H1 (cell line): Measurements from ENCODE around the gene CD1D. TPM values are rescaled to one million over a fixed set of nuclear protein-coding genes. Genes with fewer than 3 reads are reported as not detected.

ENCODE experiments used
- CTCF ChIA-PET: fragments of 300-600 bp; sonication (Branson Sonifier 250); formaldehyde crosslinking; loops from one replicate; lab custom pipeline; 2021; ENCODE audit not compliant: partially characterized antibody; lab: Charles Lee
- POLR2A ChIA-PET: fragments of 300-600 bp; sonication (Branson Sonifier 250); formaldehyde crosslinking; loops from one replicate; lab custom pipeline; 2021; ENCODE audit warnings: inconsistent platforms; ENCODE audit not compliant: partially characterized antibody; lab: Charles Lee
- DNase-seq, 2 experiments: peaks; one replicate each; pipeline versions ENCODE4 v3.0.0 to v3.0.0-alpha.2; 2010 to 2022; ENCODE audit warnings: low spot score in 2 of 2, low read depth in 1 of 2, mixed read lengths in 1 of 2
- FAIRE-seq: peaks from 2 replicates; lab custom pipeline; 2011; peaks lifted over from hg19 to GRCh38; lab: Jason Lieb, UNC
- H2AFZ ChIP-seq: 2 replicates; pipeline ENCODE4 v1.8.1; 2012; ENCODE audit warnings: low read length, inconsistent platforms
- H2AK5ac ChIP-seq: 2 replicates; pipeline ENCODE4 v1.6.1; 2013; ENCODE audit warnings: low read depth, low read length
- H2BK120ac ChIP-seq: replicated peaks from 2 replicates; pipeline ENCODE3; 2013; ENCODE audit warnings: low read depth, low read length, inconsistent platforms
- H2BK12ac ChIP-seq: 2 replicates; pipeline ENCODE4 v1.6.1; 2013; ENCODE audit warnings: low read depth, low read length
- H2BK15ac ChIP-seq: 2 replicates; pipeline ENCODE4 v1.6.1; 2013; ENCODE audit warnings: low read length
- H2BK20ac ChIP-seq: 2 replicates; pipeline ENCODE4 v1.6.1; 2013; ENCODE audit warnings: low read length
- H2BK5ac ChIP-seq: 2 replicates; pipeline ENCODE4 v1.6.1; 2013; ENCODE audit warnings: low read depth, low read length
- H3K14ac ChIP-seq: 2 replicates; pipeline ENCODE4 v1.6.1; 2013; ENCODE audit warnings: inconsistent platforms; ENCODE audit not compliant: insufficient read length
- H3K18ac ChIP-seq: 2 replicates; pipeline ENCODE4 v1.6.1; 2013; ENCODE audit warnings: low read length; ENCODE audit errors: extremely low read depth
- H3K23ac ChIP-seq: 2 replicates; pipeline ENCODE4 v1.6.1; 2013; ENCODE audit warnings: inconsistent platforms; ENCODE audit not compliant: insufficient read length
- H3K23me2 ChIP-seq: 2 replicates; pipeline ENCODE4 v1.6.1; 2013; ENCODE audit warnings: low read depth, low read length
- H3K27ac ChIP-seq: 2 replicates; pipeline ENCODE4 v1.6.1; 2011; ENCODE audit warnings: low read depth, low read length, inconsistent platforms
- H3K27me3 ChIP-seq, 4 experiments: replicated peaks in 1 of 4; 1 replicate in 1 of 4; 2 replicates in 3 of 4; pipeline versions ENCODE4 v1.6.1 to v1.8.1; 2011 to 2013; ENCODE audit warnings: low read length in 3 of 4, mild to moderate bottlenecking in 3 of 4, inconsistent platforms in 2 of 4, mixed read lengths in 2 of 4, moderate library complexity in 1 of 4; ENCODE audit not compliant: control insufficient read depth in 3 of 4, insufficient read depth in 3 of 4; ENCODE audit errors: extremely low read depth in 1 of 4
- H3K36me3 ChIP-seq, 4 experiments: 2 replicates each; pipeline versions ENCODE4 v1.6.1 to v1.8.1; 2011 to 2013; ENCODE audit warnings: mild to moderate bottlenecking in 4 of 4, low read length in 3 of 4, moderate library complexity in 2 of 4, control low read depth in 1 of 4, inconsistent platforms in 1 of 4; ENCODE audit not compliant: insufficient read depth in 4 of 4, control insufficient read depth in 2 of 4
- H3K4ac ChIP-seq: replicated peaks from 2 replicates; pipeline ENCODE3; 2013; ENCODE audit warnings: low read length, low read depth, mixed read lengths, inconsistent platforms; ENCODE audit not compliant: insufficient read length
- H3K4me1 ChIP-seq, 4 experiments: replicated peaks in 1 of 4; 1 replicate in 1 of 4; 2 replicates in 3 of 4; pipeline versions ENCODE4 v1.6.1 to v1.8.1; 2011 to 2013; ENCODE audit warnings: low read length in 3 of 4, inconsistent platforms in 2 of 4, mixed read lengths in 1 of 4; ENCODE audit not compliant: insufficient read depth in 4 of 4, control insufficient read depth in 3 of 4
- H3K4me2 ChIP-seq, 2 experiments: 2 replicates each; pipeline versions ENCODE4 v1.6.1 to v1.8.1; 2011 to 2013; ENCODE audit warnings: low read depth in 2 of 2, low read length in 2 of 2, control low read depth in 1 of 2, inconsistent platforms in 1 of 2, mild to moderate bottlenecking in 1 of 2; ENCODE audit not compliant: insufficient read depth in 1 of 2
- H3K4me3 ChIP-seq, 4 experiments: fragments of 200-600, 300-600 bp in 1 of 4; sonication (generic), shearing (Covaris generic), sonication (Bioruptor Twin) in 1 of 4; 2 replicates each; pipeline versions ENCODE4 v1.5.1 to v1.8.1; 2011 to 2016; ENCODE audit warnings: low read length in 4 of 4, low read depth in 3 of 4, control low read depth in 2 of 4, inconsistent platforms in 2 of 4, mild to moderate bottlenecking in 2 of 4, mixed read lengths in 1 of 4, moderate library complexity in 1 of 4; ENCODE audit not compliant: insufficient read depth in 2 of 4; ENCODE audit errors: extremely low read depth in 1 of 4
- H3K56ac ChIP-seq: replicated peaks from 2 replicates; pipeline ENCODE3; 2013; ENCODE audit warnings: low read depth, mild to moderate bottlenecking, mixed read lengths, low read length, inconsistent platforms; ENCODE audit not compliant: insufficient read length
- H3K79me1 ChIP-seq: 2 replicates; pipeline ENCODE4 v1.6.1; 2013; ENCODE audit warnings: low read depth, low read length, control low read depth
- H3K79me2 ChIP-seq, 2 experiments: 2 replicates each; pipeline versions ENCODE4 v1.6.1 to v1.8.1; 2012 to 2013; ENCODE audit warnings: low read length in 2 of 2, mild to moderate bottlenecking in 2 of 2, inconsistent platforms in 1 of 2; ENCODE audit not compliant: insufficient read depth in 2 of 2, control insufficient read depth in 1 of 2
- H3K9ac ChIP-seq, 4 experiments: replicated peaks in 1 of 4; 1 replicate in 1 of 4; 2 replicates in 3 of 4; pipeline versions ENCODE4 v1.6.1 to v1.8.1; 2011 to 2013; ENCODE audit warnings: low read depth in 3 of 4, low read length in 3 of 4, control low read depth in 2 of 4, mild to moderate bottlenecking in 2 of 4, moderate library complexity in 2 of 4, inconsistent platforms in 1 of 4; ENCODE audit errors: extremely low read depth in 1 of 4
- H3K9me3 ChIP-seq, 2 experiments: 2 replicates each; pipeline versions ENCODE4 v1.6.1 to v1.8.1; 2012 to 2013; ENCODE audit warnings: mild to moderate bottlenecking in 2 of 2, moderate library complexity in 2 of 2, control low read depth in 1 of 2, inconsistent platforms in 1 of 2, low read depth in 1 of 2, low read length in 1 of 2, mixed read lengths in 1 of 2; ENCODE audit not compliant: insufficient read depth in 2 of 2
- H4K20me1 ChIP-seq, 2 experiments: replicated peaks in 1 of 2; 2 replicates each; pipeline versions ENCODE3 to v1.8.1; 2011 to 2013; ENCODE audit warnings: inconsistent platforms in 2 of 2, low read length in 2 of 2, mild to moderate bottlenecking in 1 of 2; ENCODE audit not compliant: insufficient read depth in 2 of 2, control insufficient read depth in 1 of 2
- H4K5ac ChIP-seq: 2 replicates; pipeline ENCODE4 v1.6.1; 2013; ENCODE audit warnings: low read length, low read depth, mixed read lengths, inconsistent platforms; ENCODE audit not compliant: insufficient read length
- H4K8ac ChIP-seq: 2 replicates; pipeline ENCODE4 v1.8.0; 2013; ENCODE audit warnings: mild to moderate bottlenecking, moderate library complexity, low read length, inconsistent platforms; ENCODE audit not compliant: insufficient read depth; ENCODE audit errors: extremely low read depth
- H4K91ac ChIP-seq: replicated peaks from 2 replicates; pipeline ENCODE3; 2013; ENCODE audit warnings: low read length, mixed read lengths, inconsistent platforms; ENCODE audit not compliant: insufficient read length
- CHD1 ChIP-seq: IDR thresholded peaks from 2 replicates; pipeline ENCODE4 v1.6.1; 2012; ENCODE audit warnings: low read depth, low read length, improper control_type of control experiment
- EGR1 ChIP-seq: IDR thresholded peaks from 2 replicates; pipeline ENCODE4 v1.6.1; 2011; ENCODE audit warnings: low read depth, low read length, borderline replicate concordance
- JUND ChIP-seq: IDR thresholded peaks from 2 replicates; pipeline ENCODE4 v1.6.1; 2011; ENCODE audit warnings: mild to moderate bottlenecking, improper control_type of control experiment, low read length
- KDM5A ChIP-seq: fragments of 200-600 bp; IDR thresholded peaks from 2 replicates; pipeline ENCODE4 v1.7.1; 2012; ENCODE audit warnings: mild to moderate bottlenecking, low read length, inconsistent platforms, mixed read lengths
- MAFK ChIP-seq: IDR thresholded peaks from 2 replicates; pipeline ENCODE4 v1.6.1; 2012; ENCODE audit warnings: low read depth, mild to moderate bottlenecking, improper control_type of control experiment, low read length
- NANOG ChIP-seq: IDR thresholded peaks from 2 replicates; pipeline ENCODE4 v1.6.1; 2011; ENCODE audit warnings: low read length, low read depth, mild to moderate bottlenecking, inconsistent platforms; ENCODE audit not compliant: insufficient read depth, poor library complexity, severe bottlenecking
- NRF1 ChIP-seq: IDR thresholded peaks from 2 replicates; pipeline ENCODE4 v1.6.1; 2011; ENCODE audit warnings: mild to moderate bottlenecking, low read depth, low read length, improper control_type of control experiment
- PHF8 ChIP-seq: fragments of 200-600 bp; sonication (generic); conservative IDR thresholded peaks from 2 replicates; pipeline ENCODE4 v1.7.1; 2012; ENCODE audit warnings: low read depth, mild to moderate bottlenecking, inconsistent platforms, low read length, moderate library complexity
- POLR2AphosphoS5 ChIP-seq: IDR thresholded peaks from 2 replicates; pipeline ENCODE4 v1.6.1; 2011; ENCODE audit warnings: low read depth, low read length
- RNF2 ChIP-seq: fragments of 200-900, 300-1000 bp; sonication (generic); IDR thresholded peaks from 2 replicates; pipeline ENCODE4 v1.7.1; 2016; ENCODE audit warnings: borderline replicate concordance, low read depth, mild to moderate bottlenecking, antibody characterized with exemption, low read length; ENCODE audit not compliant: poor library complexity, severe bottlenecking; ENCODE audit errors: missing control alignments
- RXRA ChIP-seq: IDR thresholded peaks from 2 replicates; pipeline ENCODE4 v1.6.1; 2011; ENCODE audit warnings: low read depth, mild to moderate bottlenecking, low read length, moderate library complexity; ENCODE audit not compliant: insufficient read depth
- TAF7 ChIP-seq: optimal IDR thresholded peaks from 2 replicates; pipeline ENCODE3; 2011; ENCODE audit warnings: low read depth, mild to moderate bottlenecking, inconsistent platforms, low read length, moderate library complexity, borderline replicate concordance
- WGBS, 2 experiments: shearing (Covaris generic) in 1 of 2; methylation state at CpG; one replicate each; pipeline versions ENCODE4 v1.1.6 to v1.1.7; 2013 to 2015; ENCODE audit warnings: low lambda C conversion rate in 2 of 2, mixed read lengths in 2 of 2, inconsistent platforms in 1 of 2, low coverage in 1 of 2, missing lambda C conversion rate in 1 of 2; ENCODE audit not compliant: insufficient replicate concordance in 2 of 2, insufficient coverage in 1 of 2, insufficient read length in 1 of 2; ENCODE audit errors: extremely low coverage in 1 of 2, missing lambda C conversion rate in 1 of 2; 5-methylcytosine and 5-hydroxymethylcytosine counted together
- polyA plus RNA-seq, 7 experiments: library from polyadenylated mRNA; depleted of rRNA in 3 of 7; stranded (reverse) in 5 of 7; unstranded in 2 of 7; fragments of >200 nt in 5 of 7; fragments of 200-250 nt in 2 of 7; gene quantifications; 1 replicate in 5 of 7; 2 replicates in 1 of 7; 4 replicates in 1 of 7; pipeline versions ENCODE4 v1.2.1 to v1.2.3, GENCODE V29; 2011 to 2013; ENCODE audit warnings: missing spikeins in 2 of 7, mixed read lengths in 2 of 7
- total RNA-seq: library from RNA; stranded (reverse); fragmentation: NEBNext Ultra II Directional; extraction: Animal tissue kit (Norgen Biotek cat#: 25700); gene quantifications from 2 replicates; pipeline ENCODE4 v1.2.1, GENCODE V29; 2021

The CD1D gene
- total and polyA plus RNA-seq, 2 of the 8 experiments (the other 6 are each of a cell fraction or from before 2014, with no cell fraction given): 1.1 to 1.6 TPM

DNA sequence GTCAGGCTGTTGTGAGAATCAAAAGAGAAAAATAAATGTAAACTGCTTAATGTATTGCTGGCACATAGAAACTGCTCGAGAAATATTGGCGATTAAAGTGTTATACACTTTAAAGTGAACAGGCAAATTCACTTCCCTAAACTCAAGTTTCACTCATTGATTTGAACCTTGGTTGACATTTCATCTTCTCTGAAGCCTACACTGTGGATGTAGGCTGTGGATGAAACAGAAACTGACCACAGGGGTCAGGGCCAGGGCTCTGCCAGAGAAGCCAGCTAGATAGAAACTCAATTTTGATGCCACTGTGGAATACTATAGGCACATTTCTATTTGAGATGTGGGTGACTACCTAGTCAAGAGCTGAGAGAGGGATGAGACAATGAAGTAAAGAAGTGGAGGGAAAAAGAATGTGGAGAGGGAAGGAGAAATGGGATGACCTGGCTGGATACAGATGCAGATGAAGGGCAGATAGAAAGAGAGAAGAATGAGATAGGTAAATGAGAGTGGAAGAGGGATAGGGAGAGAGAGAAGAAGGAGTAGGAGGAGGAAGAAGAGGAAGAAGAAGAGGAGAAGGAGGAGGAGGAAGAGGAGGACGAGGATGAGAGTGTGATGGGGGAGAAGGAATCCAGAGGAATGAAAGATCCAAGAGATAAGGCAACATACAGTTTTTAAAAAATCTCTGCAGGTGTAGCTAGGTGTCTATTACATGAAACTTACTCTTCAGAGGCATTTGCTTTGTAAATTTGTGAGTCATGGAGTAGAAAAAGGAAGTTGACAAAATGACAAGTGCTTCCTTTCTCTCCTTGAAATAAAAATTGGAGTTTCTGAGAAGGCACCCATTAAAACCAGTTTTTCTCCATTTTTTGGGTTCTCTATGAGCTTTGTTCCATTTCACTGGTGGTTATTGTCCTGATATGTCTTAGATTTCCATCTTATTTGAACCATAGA, 17.4 kb upstream of the CD1D start:
- Histone ChIP-seq H4K91ac (no peak overlapping the region), H3K56ac (no peak overlapping the region), H3K4ac (no peak overlapping the region), H3K14ac (no peak overlapping the region), H3K23ac (no peak overlapping the region), H3K36me3 (no peaks in the 10 kb centered on the region), H4K5ac (no peak overlapping the region), H3K4me3 (no peak overlapping the region), H2AFZ (no peak overlapping the region), H3K27me3 (no peaks in the 10 kb centered on the region; a peak in 1 of 7 replicates), H3K79me2 (no peaks in the 10 kb centered on the region), H3K9ac (no peak overlapping the region), H4K8ac (no peak overlapping the region), H2AK5ac (no peak overlapping the region), H2BK15ac (no peak overlapping the region), H3K4me2 (no peak overlapping the region), H2BK120ac (no peak overlapping the region), H3K18ac (no peak overlapping the region), H3K27ac (no peak overlapping the region), H2BK5ac (no peak overlapping the region), H3K4me1 (no peaks in the 10 kb centered on the region), H3K79me1 (no peaks in the 10 kb centered on the region), H2BK20ac (no peak overlapping the region), H4K20me1 (no peaks in the 10 kb centered on the region), H2BK12ac (no peak overlapping the region), H3K23me2 (no peaks in the 10 kb centered on the region; the same call in 1 of the 2 replicates), H3K9me3 (no peaks in the 10 kb centered on the region)
- 86 to 100% methylated on average over 1 to 3 of the region's 3 CpGs for WGBS, 2 experiments
- DNase-seq (no peak), FAIRE-seq (no peak)
- CTCF ChIA-PET: interaction anchor here (0.8 to 1.8 kb wide), 5 partner anchors 40 to 333 kb away, joined by 3 to 5 read pairs (median 4); no protein-coding TSS in a partner anchor
- POLR2A ChIA-PET: interaction anchor here (1.5 kb wide), 1 partner anchor 37 kb away, joined by 3 read pairs; no protein-coding TSS in a partner anchor
- TF ChIP-seq POLR2AphosphoS5 (no peak), RXRA (no peak), CHD1 (no peak), KDM5A (no peak), EGR1 (no peak), MAFK (no peak), RNF2 (no peak), NRF1 (no peak), TAF7 (no peak), PHF8 (no peak), NANOG (no peak), JUND (no peak)
